Stimulated activated CD4-positive, alpha-beta T cell treated with anti-CD3 and anti-CD28 coated beads, Interleukin-1b, Interleukin-23, amount 100 ng/mL, for 1 hour (primary cell): ENCODE data around the gene MEGF6.

Source experiments
- DNase-seq, 2 donors: peaks; one replicate each; pipeline ENCODE4 v3.0.0-alpha.2; 2020; ENCODE audit warnings: low read depth in 2 of 2

Gene MEGF6

GRCh38 chr1:3459940-3460671 lies 151.2 kb downstream of the MEGF6 start:
- DNase-seq: no peak

- DNase-seq: no peak
These were observed 152.0 kb downstream of the MEGF6 start for GRCh38 chr1:3459051-3459908.

- no peak for DNase-seq
These were observed 153.1 kb downstream of the MEGF6 start for GRCh38 chr1:3457910-3458883.

GRCh38 chr1:3456964-3457909 lies 154.1 kb downstream of the MEGF6 start:
- DNase-seq: no peak

GRCh38 chr1:3456449-3456963 lies 154.8 kb downstream of the MEGF6 start:
- no peak for DNase-seq

GRCh38 chr1:3455670-3456448 lies 155.4 kb downstream of the MEGF6 start:
- no peak for DNase-seq

GRCh38 chr1:3454811-3455618 lies 156.3 kb downstream of the MEGF6 start:
- DNase-seq: no peak

GRCh38 chr1:3453891-3454810 lies 157.2 kb downstream of the MEGF6 start, which contains the start of gene ARHGEF16:
ARHGEF16 (plus strand) TSS chr1:3454665; CDS start chr1:3463085, 8,420 bp downstream.
- no peak for DNase-seq

GRCh38 chr1:3453203-3453761 lies 158.0 kb downstream of the MEGF6 start:
- peak; percentile 39 to 71 for DNase-seq

- no peak for DNase-seq
These were observed 158.5 kb downstream of the MEGF6 start for GRCh38 chr1:3452866-3453175.

- DNase-seq: no peak
These were observed 159.1 kb downstream of the MEGF6 start for GRCh38 chr1:3451994-3452865.

- no peak for DNase-seq
These were observed 160.3 kb downstream of the MEGF6 start for GRCh38 chr1:3450983-3451382.

- no peak for DNase-seq
These were observed 161.0 kb downstream of the MEGF6 start for GRCh38 chr1:3450202-3450863.

GRCh38 chr1:3444736-3445135 lies 166.6 kb downstream of the MEGF6 start:
- no peak for DNase-seq

- no peak for DNase-seq
These were observed 167.0 kb downstream of the MEGF6 start for GRCh38 chr1:3444298-3444697.

- DNase-seq: no peak
These were observed 167.5 kb downstream of the MEGF6 start for GRCh38 chr1:3443807-3444206.
